Epithelial cell of esophagus (primary cell): ENCODE data around the gene TDRD1.

ENCODE experiments used
- DNase-seq: peaks from one replicate; pipeline ENCODE4 v3.0.0; 2010; ENCODE audit warnings: low read depth
- H3K4me3 ChIP-seq: 2 replicates; pipeline ENCODE4 v1.5.1; 2011; ENCODE audit warnings: mild to moderate bottlenecking, low read length, control low read depth
- CTCF ChIP-seq: IDR thresholded peaks from 2 replicates; pipeline ENCODE4 v1.5.1; 2011; ENCODE audit warnings: low read depth, mild to moderate bottlenecking, low read length, control low read depth, inconsistent platforms; ENCODE audit not compliant: insufficient read depth; ENCODE audit errors: missing control alignments

Gene TDRD1

GRCh38 chr10:114184276-114184675 is 5.1 kb downstream of the TDRD1 start:
- TF ChIP-seq CTCF: no peak
- DNase-seq: no peak
- H3K4me3 ChIP-seq: no peak overlapping the region

GRCh38 chr10:114188001-114188400 is 8.8 kb downstream of the TDRD1 start:
- DNase-seq: no peak
- H3K4me3 ChIP-seq: no peak overlapping the region
- TF ChIP-seq CTCF: no peak

GRCh38 chr10:114188900-114189299 is 9.7 kb downstream of the TDRD1 start:
- TF ChIP-seq CTCF: no peak
- no peak overlapping the region for H3K4me3 ChIP-seq
- DNase-seq: no peak

GRCh38 chr10:114189700-114190099 is 10.5 kb downstream of the TDRD1 start:
- H3K4me3 ChIP-seq: no peak overlapping the region
- no peak for DNase-seq
- no peak for TF ChIP-seq CTCF

- no peak for TF ChIP-seq CTCF
- DNase-seq: peak; percentile 6
- H3K4me3 ChIP-seq: no peak overlapping the region
These were observed 15.9 kb downstream of the TDRD1 start for GRCh38 chr10:114195079-114195478.

- no peak for TF ChIP-seq CTCF
- no peak overlapping the region for H3K4me3 ChIP-seq
- DNase-seq: no peak
These were observed 20.1 kb downstream of the TDRD1 start for GRCh38 chr10:114199239-114199638.

- TF ChIP-seq CTCF: no peak
- no peak overlapping the region for H3K4me3 ChIP-seq
- DNase-seq: no peak
These were observed 23.7 kb downstream of the TDRD1 start for GRCh38 chr10:114202812-114203211.
